RWPE1 (cell line): ENCODE results near the gene EPAS1.

Experiments
- CTCF ChIA-PET: fragments of 350-600 bp; sonication (Branson Sonifier 250); formaldehyde crosslinking; extraction: SDS; loops from one replicate; lab custom pipeline; 2021; lab: Yijun Ruan, JAX
- POLR2A ChIA-PET: fragments of 400-600 bp; formaldehyde crosslinking; extraction: SDS; loops from one replicate; lab custom pipeline; 2020; ENCODE audit warnings: antibody characterized with exemption; ENCODE audit not compliant: low non-redundant PET; lab: Yijun Ruan, JAX
- DNase-seq: peaks from one replicate; pipeline ENCODE4 v3.0.0; 2012; ENCODE audit warnings: low spot score
- H3K27ac ChIP-seq: fragments of 450-650 bp; 2 replicates; pipeline ENCODE4 v1.5.1; 2017
- CTCF ChIP-seq: fragments of 450-650 bp; conservative IDR thresholded peaks from 2 replicates; pipeline ENCODE4 v1.5.1; 2017; ENCODE audit warnings: low read depth, mild to moderate bottlenecking

The EPAS1 gene

GRCh38 chr2:46318579-46319460 lies 21.6 kb downstream of the EPAS1 start:
- DNase-seq, result no peak
- CTCF ChIA-PET, result interaction anchor here (0.7 kb wide), 3 partner anchors 15 to 993 kb away, joined by 3 read pairs; no protein-coding TSS in a partner anchor
- TF ChIP-seq CTCF, result no peak
- POLR2A ChIA-PET, result no interaction called here
- H3K27ac ChIP-seq, result no peak overlapping the region

- CTCF ChIA-PET, result no interaction called here
- POLR2A ChIA-PET, result no interaction called here
- DNase-seq, result no peak
- no peak overlapping the region for H3K27ac ChIP-seq
- TF ChIP-seq CTCF, result no peak
Observed at GRCh38 chr2:46319711-46320110, 22.5 kb downstream of the EPAS1 start.

- no peak for TF ChIP-seq CTCF
- no peak for DNase-seq
- H3K27ac ChIP-seq, result no peak overlapping the region
- ChIA-PET CTCF (no interaction called here), POLR2A (no interaction called here)
Observed at GRCh38 chr2:46320141-46320567, 22.9 kb downstream of the EPAS1 start.

- POLR2A ChIA-PET, result no interaction called here
Observed at GRCh38 chr2:46323730-46324129, 26.5 kb downstream of the EPAS1 start.

GRCh38 chr2:46325182-46325928 lies 28.1 kb downstream of the EPAS1 start:
- ChIA-PET POLR2A (no interaction called here), CTCF (interaction anchor here (0.6 to 0.8 kb wide), 2 partner anchors 16 to 350 kb away, joined by 3 to 4 read pairs; no protein-coding TSS in a partner anchor)
- no peak overlapping the region for H3K27ac ChIP-seq
- TF ChIP-seq CTCF, result no peak
- no peak for DNase-seq

More at GRCh38 chr2:46323730-46324129, 26.5 kb downstream of the EPAS1 start:
- CTCF ChIA-PET, result no interaction called here
- DNase-seq, result no peak
- TF ChIP-seq CTCF, result no peak
- H3K27ac ChIP-seq, result peak overlapping the region; percentile 73

GRCh38 chr2:46326231-46326980 lies 29.2 kb downstream of the EPAS1 start:
- no peak for TF ChIP-seq CTCF
- DNase-seq, result peak; percentile 89
- ChIA-PET CTCF (no interaction called here), POLR2A (no interaction called here)
- no peak overlapping the region for H3K27ac ChIP-seq
